ENCODE results near the gene RIC1.
"Not testable (repeated sequence)": the region's sequence is repeated elsewhere in the genome, so short reads cannot be mapped to it uniquely, and the experiment has no call there.

Gene RIC1

DNA sequence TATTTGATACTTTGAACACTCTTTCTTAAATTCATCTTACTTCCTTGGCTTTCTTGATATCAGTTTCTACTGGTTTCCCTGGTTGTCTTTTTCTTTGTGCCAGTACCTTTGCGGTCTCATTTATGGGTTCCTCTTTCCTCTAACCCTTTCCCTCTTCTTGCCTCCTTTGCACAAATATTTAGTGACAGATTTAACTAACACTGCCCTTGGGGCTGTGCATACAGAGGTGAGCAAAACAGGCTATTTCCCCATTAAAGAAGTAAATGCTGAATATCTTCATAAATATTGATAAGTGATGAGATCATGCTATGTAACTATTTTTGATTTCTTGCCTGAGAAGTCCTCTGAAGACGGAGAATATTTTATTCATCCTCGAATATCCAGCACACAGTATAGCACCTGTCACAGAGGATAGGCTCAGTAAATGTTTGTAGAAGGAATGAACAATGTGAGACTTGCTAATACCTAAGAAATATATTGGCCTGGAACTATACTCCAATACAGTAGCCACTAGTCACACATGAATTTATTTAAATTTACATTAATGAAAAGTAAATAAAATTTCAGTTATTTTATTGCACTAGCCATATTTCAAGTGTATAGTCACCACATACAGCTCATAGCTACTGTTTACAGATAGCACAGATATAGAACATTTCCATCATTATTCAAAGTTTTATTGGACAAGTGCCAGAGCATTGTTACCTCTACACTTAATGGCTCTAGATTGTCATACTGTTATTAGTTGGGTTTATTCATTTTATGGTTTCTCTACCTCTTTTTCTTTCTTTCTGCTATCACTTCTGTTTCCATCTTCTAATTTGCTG, 90.4 kb downstream of the RIC1 start:
- H3K4me1 ChIP-seq (ENCODE audit: control insufficient read depth in 1 of 2, insufficient read depth in 2 of 2, low read length in 2 of 2), result no peaks in the 10 kb centered on the region
- H3K36me3 ChIP-seq (ENCODE audit: control insufficient read depth in 1 of 2, insufficient read depth in 2 of 2, low read length in 2 of 2), result peaks cover 3 to 25% of the 10 kb centered on the region in 2 donors
- no peak overlapping the region for H3K9ac ChIP-seq (ENCODE audit: low read depth in 1 of 2, low read length in 2 of 2)
- H3K27me3 ChIP-seq (ENCODE audit: control insufficient read depth in 1 of 2, insufficient read depth in 2 of 2, low read length in 2 of 2), result no peaks in the 10 kb centered on the region
- H3K4me3 ChIP-seq (ENCODE audit: low read depth in 1 of 2, low read length in 2 of 2), result no peak overlapping the region
- no peak overlapping the region for H3K27ac ChIP-seq (ENCODE audit: low read depth, low read length)
- no peaks in the 10 kb centered on the region for H3K9me3 ChIP-seq (ENCODE audit: control insufficient read depth in 1 of 2, low read length in 2 of 2)

DNA sequence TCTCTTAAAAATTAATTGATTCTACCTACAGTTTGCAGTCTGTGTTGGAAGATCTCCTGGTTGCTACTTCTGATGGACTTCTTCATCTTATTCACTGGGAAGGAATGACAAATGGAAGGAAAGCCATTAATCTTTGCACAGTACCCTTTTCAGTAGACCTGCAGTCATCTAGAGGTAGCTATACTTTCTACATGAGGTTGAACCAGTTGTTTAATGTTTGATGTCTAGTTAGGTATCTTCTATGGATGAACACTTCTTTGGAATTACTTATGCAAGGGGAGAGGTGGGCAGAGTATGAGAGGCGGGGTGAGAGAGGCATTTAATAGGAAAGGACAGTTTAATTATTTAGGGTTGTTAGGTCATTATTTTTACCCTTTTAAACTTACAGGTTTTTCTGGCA, 91.2 kb downstream of the RIC1 start:
- no peaks in the 10 kb centered on the region for H3K9me3 ChIP-seq (ENCODE audit: control insufficient read depth in 1 of 2, low read length in 2 of 2)
- no peak overlapping the region for H3K9ac ChIP-seq (ENCODE audit: low read depth in 1 of 2, low read length in 2 of 2)
- no peak overlapping the region for H3K4me3 ChIP-seq (ENCODE audit: low read depth in 1 of 2, low read length in 2 of 2)
- H3K27me3 ChIP-seq (ENCODE audit: control insufficient read depth in 1 of 2, insufficient read depth in 2 of 2, low read length in 2 of 2), result no peaks in the 10 kb centered on the region
- H3K4me1 ChIP-seq (ENCODE audit: control insufficient read depth in 1 of 2, insufficient read depth in 2 of 2, low read length in 2 of 2), result no peaks in the 10 kb centered on the region
- no peak overlapping the region for H3K27ac ChIP-seq (ENCODE audit: low read depth, low read length)
- H3K36me3 ChIP-seq (ENCODE audit: control insufficient read depth in 1 of 2, insufficient read depth in 2 of 2, low read length in 2 of 2), result peaks cover 3 to 25% of the 10 kb centered on the region in 2 donors

DNA sequence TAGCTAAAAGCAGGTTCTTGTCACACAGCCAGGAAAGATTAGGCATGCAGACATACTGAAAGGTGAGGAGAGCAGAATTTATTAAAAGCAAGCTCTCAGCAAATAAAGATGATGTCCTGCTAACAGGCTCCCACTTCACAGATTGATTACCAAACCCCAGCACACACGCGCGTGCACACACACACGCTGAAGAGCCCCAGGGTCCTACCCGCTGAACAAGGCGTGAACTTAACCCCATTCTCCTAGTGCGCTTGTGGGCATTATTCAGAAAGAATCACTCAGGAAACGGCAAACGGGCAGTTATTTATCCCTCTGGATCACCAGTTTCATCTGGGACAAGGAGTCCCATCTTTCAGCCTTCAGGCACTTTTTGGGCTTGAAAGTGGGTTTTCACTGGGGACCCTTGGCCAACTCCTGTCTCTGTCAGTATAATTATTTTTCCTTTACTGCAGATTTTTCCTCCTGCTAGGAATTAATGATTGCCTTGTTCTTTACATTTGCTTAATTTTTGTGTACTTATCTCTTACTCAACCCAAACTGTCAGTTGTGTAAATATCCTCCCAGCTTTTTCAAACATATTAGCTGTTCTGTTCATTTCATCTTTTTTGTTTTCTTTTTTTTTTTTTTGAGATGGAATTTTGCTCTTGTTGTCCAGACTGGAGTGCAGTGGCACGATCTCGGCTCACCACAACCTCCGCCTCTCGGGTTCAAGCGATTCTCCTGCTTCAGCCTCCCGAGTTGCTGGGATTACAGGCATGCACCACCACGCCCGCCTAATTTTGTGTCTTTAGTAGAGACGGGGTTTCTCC, 92.6 kb downstream of the RIC1 start:
- Histone ChIP-seq H3K4me1 (ENCODE audit: control insufficient read depth in 1 of 2, insufficient read depth in 2 of 2, low read length in 2 of 2) (no peaks in the 10 kb centered on the region), H3K4me3 (ENCODE audit: low read depth in 1 of 2, low read length in 2 of 2) (no peak overlapping the region), H3K27me3 (ENCODE audit: control insufficient read depth in 1 of 2, insufficient read depth in 2 of 2, low read length in 2 of 2) (no peaks in the 10 kb centered on the region), H3K27ac (ENCODE audit: low read depth, low read length) (no peak overlapping the region), H3K9ac (ENCODE audit: low read depth in 1 of 2, low read length in 2 of 2) (no peak overlapping the region), H3K9me3 (ENCODE audit: control insufficient read depth in 1 of 2, low read length in 2 of 2) (no peaks in the 10 kb centered on the region), H3K36me3 (ENCODE audit: control insufficient read depth in 1 of 2, insufficient read depth in 2 of 2, low read length in 2 of 2) (peaks cover 3 to 18% of the 10 kb centered on the region in 2 donors)

GRCh38 chr9:5722679-5723078, 93.8 kb downstream of the RIC1 start:
- H3K9me3 ChIP-seq (ENCODE audit: control insufficient read depth in 1 of 2, low read length in 2 of 2); H3K4me3 ChIP-seq (ENCODE audit: low read depth in 1 of 2, low read length in 2 of 2); H3K9ac ChIP-seq (ENCODE audit: low read depth in 1 of 2, low read length in 2 of 2); H3K4me1 ChIP-seq (ENCODE audit: control insufficient read depth in 1 of 2, insufficient read depth in 2 of 2, low read length in 2 of 2); H3K27me3 ChIP-seq (ENCODE audit: control insufficient read depth in 1 of 2, insufficient read depth in 2 of 2, low read length in 2 of 2); H3K27ac ChIP-seq (ENCODE audit: low read depth, low read length): not testable (repeated sequence)
- H3K36me3 ChIP-seq (ENCODE audit: control insufficient read depth in 1 of 2, insufficient read depth in 2 of 2, low read length in 2 of 2), result peaks cover 3 to 17% of the 10 kb centered on the region in 2 donors

DNA sequence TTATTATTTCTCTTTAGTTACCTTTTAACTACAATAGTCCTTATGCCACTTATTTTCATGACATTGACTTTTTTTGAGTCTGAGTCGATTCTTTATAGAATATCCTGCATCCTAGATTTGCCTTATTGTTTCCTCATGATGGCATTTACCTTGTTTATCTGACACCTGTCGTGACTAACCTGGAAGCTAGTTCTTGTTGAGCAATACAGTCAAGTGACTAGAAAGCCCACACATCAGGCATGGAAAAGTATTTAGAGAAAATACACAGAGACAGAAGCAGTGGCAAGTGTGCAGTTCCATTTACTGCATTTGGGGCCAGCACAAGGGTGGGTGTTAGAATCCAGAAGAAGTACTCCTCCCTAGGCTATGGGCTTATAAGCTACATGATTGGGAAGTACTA, 106.2 kb downstream of the RIC1 start:
- Histone ChIP-seq H3K4me1 (ENCODE audit: control insufficient read depth in 1 of 2, insufficient read depth in 2 of 2, low read length in 2 of 2) (no peaks in the 10 kb centered on the region), H3K36me3 (ENCODE audit: control insufficient read depth in 1 of 2, insufficient read depth in 2 of 2, low read length in 2 of 2) (peaks cover 19 to 24% of the 10 kb centered on the region in 2 donors), H3K9ac (ENCODE audit: low read depth in 1 of 2, low read length in 2 of 2) (no peak overlapping the region), H3K27me3 (ENCODE audit: control insufficient read depth in 1 of 2, insufficient read depth in 2 of 2, low read length in 2 of 2) (no peaks in the 10 kb centered on the region), H3K9me3 (ENCODE audit: control insufficient read depth in 1 of 2, low read length in 2 of 2) (no peaks in the 10 kb centered on the region), H3K27ac (ENCODE audit: low read depth, low read length) (no peak overlapping the region), H3K4me3 (ENCODE audit: low read depth in 1 of 2, low read length in 2 of 2) (no peak overlapping the region)

GRCh38 chr9:5736563-5737346, 107.8 kb downstream of the RIC1 start:
- no peak overlapping the region for H3K27ac ChIP-seq (ENCODE audit: low read depth, low read length)
- H3K9me3 ChIP-seq (ENCODE audit: control insufficient read depth in 1 of 2, low read length in 2 of 2), result no peaks in the 10 kb centered on the region
- no peaks in the 10 kb centered on the region for H3K27me3 ChIP-seq (ENCODE audit: control insufficient read depth in 1 of 2, insufficient read depth in 2 of 2, low read length in 2 of 2)
- H3K9ac ChIP-seq (ENCODE audit: low read depth in 1 of 2, low read length in 2 of 2), result no peak overlapping the region
- H3K4me1 ChIP-seq (ENCODE audit: control insufficient read depth in 1 of 2, insufficient read depth in 2 of 2, low read length in 2 of 2), result no peaks in the 10 kb centered on the region
- peaks cover 19 to 26% of the 10 kb centered on the region in 2 donors for H3K36me3 ChIP-seq (ENCODE audit: control insufficient read depth in 1 of 2, insufficient read depth in 2 of 2, low read length in 2 of 2)
- H3K4me3 ChIP-seq (ENCODE audit: low read depth in 1 of 2, low read length in 2 of 2), result no peak overlapping the region

DNA sequence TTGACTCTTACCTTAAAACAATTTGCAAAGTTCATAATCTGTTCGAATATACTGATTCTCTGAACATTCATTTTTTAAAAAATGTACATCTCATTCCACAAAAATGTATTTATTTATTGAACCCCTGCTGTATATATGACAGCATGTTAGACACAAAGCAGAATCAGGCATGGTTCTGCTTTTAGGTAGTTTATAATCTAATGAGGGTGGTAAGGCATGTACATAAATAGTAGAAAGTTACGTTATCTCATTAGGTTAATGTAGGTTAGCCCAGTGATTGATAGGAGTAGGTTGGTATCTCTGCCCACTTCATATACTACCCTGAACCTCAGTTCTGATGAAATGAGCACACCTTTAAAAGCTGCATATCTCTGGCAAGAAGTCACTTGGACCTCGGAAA, 114.2 kb downstream of the RIC1 start:
- Histone ChIP-seq H3K27me3 (ENCODE audit: control insufficient read depth in 1 of 2, insufficient read depth in 2 of 2, low read length in 2 of 2) (no peaks in the 10 kb centered on the region), H3K27ac (ENCODE audit: low read depth, low read length) (no peak overlapping the region), H3K9me3 (ENCODE audit: control insufficient read depth in 1 of 2, low read length in 2 of 2) (no peaks in the 10 kb centered on the region), H3K36me3 (ENCODE audit: control insufficient read depth in 1 of 2, insufficient read depth in 2 of 2, low read length in 2 of 2) (peaks cover 19 to 36% of the 10 kb centered on the region in 2 donors), H3K9ac (ENCODE audit: low read depth in 1 of 2, low read length in 2 of 2) (no peak overlapping the region), H3K4me1 (ENCODE audit: control insufficient read depth in 1 of 2, insufficient read depth in 2 of 2, low read length in 2 of 2) (no peaks in the 10 kb centered on the region), H3K4me3 (ENCODE audit: low read depth in 1 of 2, low read length in 2 of 2) (no peak overlapping the region)

- Histone ChIP-seq H3K27me3 (ENCODE audit: control insufficient read depth in 1 of 2, insufficient read depth in 2 of 2, low read length in 2 of 2) (no peaks in the 10 kb centered on the region), H3K36me3 (ENCODE audit: control insufficient read depth in 1 of 2, insufficient read depth in 2 of 2, low read length in 2 of 2) (peaks cover 14 to 37% of the 10 kb centered on the region in 2 donors), H3K4me3 (ENCODE audit: low read depth in 1 of 2, low read length in 2 of 2) (no peak overlapping the region), H3K4me1 (ENCODE audit: control insufficient read depth in 1 of 2, insufficient read depth in 2 of 2, low read length in 2 of 2) (no peaks in the 10 kb centered on the region), H3K9me3 (ENCODE audit: control insufficient read depth in 1 of 2, low read length in 2 of 2) (no peaks in the 10 kb centered on the region), H3K27ac (ENCODE audit: low read depth, low read length) (no peak overlapping the region), H3K9ac (ENCODE audit: low read depth in 1 of 2, low read length in 2 of 2) (no peak overlapping the region)
Measured at GRCh38 chr9:5748438-5748837, 119.5 kb downstream of the RIC1 start.

GRCh38 chr9:5749306-5749705, 120.4 kb downstream of the RIC1 start:
- no peaks in the 10 kb centered on the region for H3K4me1 ChIP-seq (ENCODE audit: control insufficient read depth in 1 of 2, insufficient read depth in 2 of 2, low read length in 2 of 2)
- no peak overlapping the region for H3K4me3 ChIP-seq (ENCODE audit: low read depth in 1 of 2, low read length in 2 of 2)
- no peak overlapping the region for H3K27ac ChIP-seq (ENCODE audit: low read depth, low read length)
- peaks cover 14 to 36% of the 10 kb centered on the region in 2 donors for H3K36me3 ChIP-seq (ENCODE audit: control insufficient read depth in 1 of 2, insufficient read depth in 2 of 2, low read length in 2 of 2)
- H3K9me3 ChIP-seq (ENCODE audit: control insufficient read depth in 1 of 2, low read length in 2 of 2), result no peaks in the 10 kb centered on the region
- no peaks in the 10 kb centered on the region for H3K27me3 ChIP-seq (ENCODE audit: control insufficient read depth in 1 of 2, insufficient read depth in 2 of 2, low read length in 2 of 2)
- no peak overlapping the region for H3K9ac ChIP-seq (ENCODE audit: low read depth in 1 of 2, low read length in 2 of 2)

DNA sequence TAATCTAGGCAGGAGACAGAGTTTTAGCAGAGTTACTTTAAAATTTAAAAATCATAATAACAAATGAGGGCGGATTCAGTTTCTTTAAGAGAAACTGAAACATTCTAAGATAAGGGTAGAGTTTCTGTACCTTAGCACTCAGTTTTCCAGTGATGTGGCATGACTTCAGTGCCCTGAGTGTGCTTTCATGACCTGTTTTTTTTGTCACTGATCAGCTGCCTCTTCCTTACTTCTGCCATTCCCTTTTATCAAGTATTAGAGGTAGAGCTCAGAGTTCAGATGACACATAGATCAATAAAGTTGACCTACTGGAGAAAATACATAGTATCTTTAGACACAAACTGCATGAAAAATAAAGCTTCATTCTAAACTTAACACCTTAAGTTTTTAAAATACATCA, 121.7 kb downstream of the RIC1 start:
- no peaks in the 10 kb centered on the region for H3K27me3 ChIP-seq (ENCODE audit: control insufficient read depth in 1 of 2, insufficient read depth in 2 of 2, low read length in 2 of 2)
- peaks cover 12 to 27% of the 10 kb centered on the region in 2 donors for H3K36me3 ChIP-seq (ENCODE audit: control insufficient read depth in 1 of 2, insufficient read depth in 2 of 2, low read length in 2 of 2)
- H3K9me3 ChIP-seq (ENCODE audit: control insufficient read depth in 1 of 2, low read length in 2 of 2), result no peaks in the 10 kb centered on the region

More for the DNA sequence above, 121.7 kb downstream of the RIC1 start:
- no peak overlapping the region for H3K27ac ChIP-seq (ENCODE audit: low read depth, low read length)
- H3K4me3 ChIP-seq (ENCODE audit: low read depth in 1 of 2, low read length in 2 of 2), result no peak overlapping the region
- H3K9ac ChIP-seq (ENCODE audit: low read depth in 1 of 2, low read length in 2 of 2), result no peak overlapping the region
- H3K4me1 ChIP-seq (ENCODE audit: control insufficient read depth in 1 of 2, insufficient read depth in 2 of 2, low read length in 2 of 2), result no peaks in the 10 kb centered on the region

Measured in duodenal mucosa (tissue), 2 donors.